NCI-H2029 (cell line): ENCODE results near the gene KCNK4.

Source experiments
- DNase-seq: peaks from one replicate; lab custom pipeline; 2025; lab: John Stamatoyannopoulos, UW

The KCNK4 gene

GRCh38 chr11:64349025-64349387 is 57.9 kb downstream of the KCNK4 start:
- DNase-seq, result no peak

DNA sequence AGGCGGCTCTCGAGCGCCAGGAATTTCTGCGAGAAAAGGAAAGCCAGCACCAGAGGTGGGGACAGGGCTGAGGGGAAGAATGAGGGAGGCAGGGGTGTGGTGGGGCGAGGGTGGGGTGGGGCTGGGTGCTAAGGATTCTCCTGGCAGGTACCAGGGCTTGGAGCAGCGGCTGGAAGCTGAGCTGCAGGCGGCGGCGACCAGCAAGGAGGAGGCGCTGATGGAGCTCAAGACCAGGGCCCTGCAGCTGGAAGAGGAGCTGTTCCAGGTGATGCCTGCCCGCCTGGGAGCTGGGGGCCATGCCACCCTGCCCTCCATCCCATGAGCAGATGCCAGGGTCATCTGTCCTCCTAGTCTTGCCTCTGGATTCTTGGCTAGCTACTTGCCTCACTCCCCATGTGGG is 58.3 kb downstream of the KCNK4 start:
- no peak for DNase-seq
